ENCODE results near the gene SWAP70. TPM values are rescaled to one million over a fixed set of nuclear protein-coding genes. Genes with fewer than 3 reads are reported as not detected.

The SWAP70 gene
- total and polyA plus RNA-seq, 2 of the 13 experiments (the other 11 are each of a cell fraction or from before 2014, with no cell fraction given): 4.6 to 8.7 TPM

GRCh38 chr11:9758637-9759518 lies 95.0 kb downstream of the SWAP70 start (continued):
- TF ChIP-seq ZNF318 (CRISPR knock-in tag; IDR thresholded peaks at IDR 0.05) (no peak), ZFP41 (CRISPR knock-in tag; IDR thresholded peaks at IDR 0.05; ENCODE audit: borderline replicate concordance) (no peak), ZSCAN22 (CRISPR knock-in tag; IDR thresholded peaks at IDR 0.05) (no peak), ZNF232 (CRISPR knock-in tag; IDR thresholded peaks at IDR 0.05; ENCODE audit: borderline replicate concordance) (peak; percentile 48; the same call in 1 of the 2 replicates), ZNF274 (CRISPR knock-in tag; IDR thresholded peaks at IDR 0.05) (no peak; the same call in 1 of the 2 replicates), MNT (IDR thresholded peaks at IDR 0.05) (no peak), GRHL1 (CRISPR knock-in tag; conservative IDR thresholded peaks at IDR 0.05) (no peak), DNMT1 (CRISPR knock-in tag; IDR thresholded peaks at IDR 0.05) (no peak), ZNF484 (CRISPR knock-in tag; IDR thresholded peaks at IDR 0.05; ENCODE audit: borderline replicate concordance, low read depth) (no peak), TAF1 (CRISPR knock-in tag; IDR thresholded peaks at IDR 0.05) (peak; percentile 24; the same call in 1 of the 2 replicates), ZNF180 (CRISPR knock-in tag; IDR thresholded peaks at IDR 0.05; ENCODE audit: borderline replicate concordance, low read depth) (no peak), PITX1 (CRISPR knock-in tag; IDR thresholded peaks at IDR 0.05) (peak; percentile 17; the same call in 1 of the 2 replicates), ZFAT (CRISPR knock-in tag; conservative IDR thresholded peaks at IDR 0.05) (no peak), ZNF326 (CRISPR knock-in tag; IDR thresholded peaks at IDR 0.05; ENCODE audit: borderline replicate concordance) (no peak), ERF (CRISPR knock-in tag; IDR thresholded peaks at IDR 0.05) (0 out of 2 replicates have a peak, but pooled peaks have one; percentile 36), ZFP36L1 (CRISPR knock-in tag; IDR thresholded peaks at IDR 0.05) (no peak), PLRG1 (conservative IDR thresholded peaks at IDR 0.05) (no peak), TCF7 (IDR thresholded peaks at IDR 0.05; ENCODE audit: low read depth) (no peak), RBM22 (optimal IDR thresholded peaks at IDR 0.05; ENCODE audit: low read length) (no peak)
